ENCODE results near the gene CTNNA3.

CTNNA3 gene

GRCh38 chr10:66639371-66639770, 1056.6 kb downstream of the CTNNA3 start:
- H3K9me2 ChIP-seq (replicated peaks; ENCODE audit: control insufficient read depth, low read length), result no peaks in the 10 kb centered on the region
- no peaks in the 10 kb centered on the region for H3K27me3 ChIP-seq (ENCODE audit: control insufficient read depth, low read length)
- no peaks in the 10 kb centered on the region for H3K4me1 ChIP-seq (ENCODE audit: control insufficient read depth, low read length)
- no peak overlapping the region for H3K4me2 ChIP-seq (ENCODE audit: low read length)
- TF ChIP-seq, protein P1, sequence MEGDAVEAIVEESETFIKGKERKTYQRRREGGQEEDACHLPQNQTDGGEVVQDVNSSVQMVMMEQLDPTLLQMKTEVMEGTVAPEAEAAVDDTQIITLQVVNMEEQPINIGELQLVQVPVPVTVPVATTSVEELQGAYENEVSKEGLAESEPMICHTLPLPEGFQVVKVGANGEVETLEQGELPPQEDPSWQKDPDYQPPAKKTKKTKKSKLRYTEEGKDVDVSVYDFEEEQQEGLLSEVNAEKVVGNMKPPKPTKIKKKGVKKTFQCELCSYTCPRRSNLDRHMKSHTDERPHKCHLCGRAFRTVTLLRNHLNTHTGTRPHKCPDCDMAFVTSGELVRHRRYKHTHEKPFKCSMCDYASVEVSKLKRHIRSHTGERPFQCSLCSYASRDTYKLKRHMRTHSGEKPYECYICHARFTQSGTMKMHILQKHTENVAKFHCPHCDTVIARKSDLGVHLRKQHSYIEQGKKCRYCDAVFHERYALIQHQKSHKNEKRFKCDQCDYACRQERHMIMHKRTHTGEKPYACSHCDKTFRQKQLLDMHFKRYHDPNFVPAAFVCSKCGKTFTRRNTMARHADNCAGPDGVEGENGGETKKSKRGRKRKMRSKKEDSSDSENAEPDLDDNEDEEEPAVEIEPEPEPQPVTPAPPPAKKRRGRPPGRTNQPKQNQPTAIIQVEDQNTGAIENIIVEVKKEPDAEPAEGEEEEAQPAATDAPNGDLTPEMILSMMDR (IDR thresholded peaks at IDR 0.05; ENCODE audit: low read depth, low read length, poor library complexity, severe bottlenecking), result no peak
- TF ChIP-seq EZH2phosphoT487 (IDR thresholded peaks at IDR 0.05; ENCODE audit: borderline replicate concordance, low read length), result no peak
- no peaks in the 10 kb centered on the region for H3K9me3 ChIP-seq (ENCODE audit: control insufficient read depth, insufficient read depth, low read length)
- no peak overlapping the region for H3K27ac ChIP-seq (ENCODE audit: low read depth, low read length)
- H3K36me3 ChIP-seq (ENCODE audit: control insufficient read depth, low read length), result no peaks in the 10 kb centered on the region
- no peaks in the 10 kb centered on the region for H3F3A ChIP-seq (ENCODE audit: control insufficient read depth, insufficient read depth)
- H4K20me1 ChIP-seq (ENCODE audit: control insufficient read depth, insufficient read depth, low read depth, low read length), result no peaks in the 10 kb centered on the region
- no peak overlapping the region for H3K4me3 ChIP-seq (ENCODE audit: low read length)
- no peaks in the 10 kb centered on the region for H3K79me2 ChIP-seq (ENCODE audit: control insufficient read depth, low read length)

DNA sequence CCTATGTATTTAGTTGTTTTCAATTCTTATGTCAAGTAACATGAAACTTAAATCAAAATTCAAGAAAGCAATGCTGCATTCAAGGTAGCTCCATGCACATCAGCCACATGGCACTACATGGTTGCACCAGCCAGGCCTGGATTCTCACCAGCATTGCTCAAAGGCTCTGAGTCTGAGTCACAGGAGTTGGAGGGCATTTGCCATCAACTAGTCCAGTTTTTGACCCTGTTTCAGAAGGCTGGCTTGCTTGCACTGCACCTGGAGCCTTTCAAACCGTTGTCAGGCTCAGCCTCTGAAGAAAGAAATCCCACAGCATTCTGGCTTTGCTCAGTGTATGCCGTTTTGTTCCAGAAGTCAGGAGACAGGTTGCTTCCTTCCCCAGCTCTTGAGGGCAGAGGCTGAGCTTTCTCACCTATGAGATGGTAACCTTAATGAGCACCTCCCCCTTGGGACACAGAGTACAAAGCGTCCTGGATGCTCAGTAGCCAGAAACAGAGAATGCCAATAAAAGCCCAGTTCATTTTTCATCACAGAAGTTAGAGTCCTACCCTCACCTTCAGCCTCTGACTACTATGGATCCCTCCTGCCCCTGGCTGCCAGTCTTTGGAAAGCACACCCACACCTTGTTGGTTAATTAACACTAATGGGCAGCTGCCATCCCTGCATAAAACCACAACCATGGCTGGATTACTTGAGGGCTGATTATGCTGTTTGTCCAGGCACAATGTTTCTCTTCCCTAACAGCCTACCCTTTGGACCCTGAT, 1058.5 kb downstream of the CTNNA3 start:
- TF ChIP-seq, protein P1 (IDR thresholded peaks at IDR 0.05; ENCODE audit: low read depth, low read length, poor library complexity, severe bottlenecking), result no peak
- TF ChIP-seq EZH2phosphoT487 (IDR thresholded peaks at IDR 0.05; ENCODE audit: borderline replicate concordance, low read length), result no peak
- Histone ChIP-seq H4K20me1 (ENCODE audit: control insufficient read depth, insufficient read depth, low read depth, low read length) (no peaks in the 10 kb centered on the region), H3K4me2 (ENCODE audit: low read length) (no peak overlapping the region), H3K4me1 (ENCODE audit: control insufficient read depth, low read length) (no peaks in the 10 kb centered on the region), H3K4me3 (ENCODE audit: low read length) (no peak overlapping the region), H3K36me3 (ENCODE audit: control insufficient read depth, low read length) (no peaks in the 10 kb centered on the region), H3K27me3 (ENCODE audit: control insufficient read depth, low read length) (no peaks in the 10 kb centered on the region), H3K79me2 (ENCODE audit: control insufficient read depth, low read length) (no peaks in the 10 kb centered on the region), H3K27ac (ENCODE audit: low read depth, low read length) (no peak overlapping the region), H3K9me2 (replicated peaks; ENCODE audit: control insufficient read depth, low read length) (no peaks in the 10 kb centered on the region), H3K9me3 (ENCODE audit: control insufficient read depth, insufficient read depth, low read length) (no peaks in the 10 kb centered on the region), H3F3A (ENCODE audit: control insufficient read depth, insufficient read depth) (no peaks in the 10 kb centered on the region)

GRCh38 chr10:66629996-66630395, 1066.0 kb downstream of the CTNNA3 start:
- no peaks in the 10 kb centered on the region for H4K20me1 ChIP-seq (ENCODE audit: control insufficient read depth, insufficient read depth, low read depth, low read length)
- H3F3A ChIP-seq (ENCODE audit: control insufficient read depth, insufficient read depth), result no peaks in the 10 kb centered on the region
- TF ChIP-seq, protein P1 (IDR thresholded peaks at IDR 0.05; ENCODE audit: low read depth, low read length, poor library complexity, severe bottlenecking), result no peak
- TF ChIP-seq EZH2phosphoT487 (IDR thresholded peaks at IDR 0.05; ENCODE audit: borderline replicate concordance, low read length), result no peak
- H3K27me3 ChIP-seq (ENCODE audit: control insufficient read depth, low read length), result no peaks in the 10 kb centered on the region
- H3K36me3 ChIP-seq (ENCODE audit: control insufficient read depth, low read length), result no peaks in the 10 kb centered on the region
- H3K27ac ChIP-seq (ENCODE audit: low read depth, low read length), result no peak overlapping the region
- no peaks in the 10 kb centered on the region for H3K79me2 ChIP-seq (ENCODE audit: control insufficient read depth, low read length)
- H3K4me3 ChIP-seq (ENCODE audit: low read length), result no peak overlapping the region
- H3K9me3 ChIP-seq (ENCODE audit: control insufficient read depth, insufficient read depth, low read length), result no peaks in the 10 kb centered on the region
- no peak overlapping the region for H3K4me2 ChIP-seq (ENCODE audit: low read length)
- no peaks in the 10 kb centered on the region for H3K9me2 ChIP-seq (replicated peaks; ENCODE audit: control insufficient read depth, low read length)
- no peaks in the 10 kb centered on the region for H3K4me1 ChIP-seq (ENCODE audit: control insufficient read depth, low read length)

All from DOHH2 (cell line).